Panc1 (cell line): ENCODE data around the gene ITGB8. TPM values are rescaled to one million over a fixed set of nuclear protein-coding genes. Genes with fewer than 3 reads are reported as not detected.

Experiments
- ATAC-seq: fragments of 200-7000 bp; cut with Tn5 transposase; 2 replicates; pipeline ENCODE4 v1.9.1; 2020; ENCODE audit warnings: mild to moderate bottlenecking, moderate library complexity
- Bru-seq: library from RNA; stranded (reverse); fragments of 400-500 nt; gene quantifications from one replicate; lab custom pipeline; 2021; lab: Mats Ljungman, UMichigan
- BruChase-seq, 2 experiments: library from RNA; stranded (reverse); fragments of 400-500 nt; gene quantifications; one replicate each; lab custom pipeline; 2021; lab: Mats Ljungman, UMichigan
- BruUV-seq: library from RNA; stranded (reverse); fragments of 400-500 nt; replicated peaks from 2 replicates; lab custom pipeline; 2021; lab: Mats Ljungman, UMichigan
- CTCF ChIA-PET: fragments of 300-600 bp; sonication (Branson Sonifier 250); formaldehyde crosslinking; loops from one replicate; lab custom pipeline; 2022; ENCODE audit warnings: antibody characterized with exemption; lab: Charles Lee
- POLR2A ChIA-PET: fragments of 300-600 bp; sonication (Branson Sonifier 250); formaldehyde crosslinking; loops from one replicate; lab custom pipeline; 2022; ENCODE audit warnings: antibody characterized with exemption; lab: Charles Lee
- DNase-seq: peaks from one replicate; pipeline ENCODE4 v3.0.0-alpha.2; 2010; ENCODE audit warnings: low read depth, low spot score
- H3K27ac ChIP-seq: 2 replicates; pipeline ENCODE4 v1.5.1; 2011; ENCODE audit warnings: mild to moderate bottlenecking, low read length, inconsistent platforms
- H3K27me3 ChIP-seq: fragments of 200-500 bp; sonication (Bioruptor generic); 2 replicates; pipeline ENCODE4 v1.6.0; 2014; ENCODE audit warnings: low read length, inconsistent platforms; ENCODE audit not compliant: control insufficient read depth, insufficient read depth
- H3K36me3 ChIP-seq: fragments of 200-500 bp; sonication (Bioruptor generic); 2 replicates; pipeline ENCODE4 v1.5.1; 2014; ENCODE audit warnings: inconsistent platforms, mild to moderate bottlenecking, low read length, moderate library complexity; ENCODE audit not compliant: control insufficient read depth, insufficient read depth
- H3K4me1 ChIP-seq: 2 replicates; pipeline ENCODE4 v1.5.1; 2011; ENCODE audit warnings: inconsistent platforms, mild to moderate bottlenecking, low read length, moderate library complexity; ENCODE audit not compliant: control insufficient read depth, insufficient read depth
- H3K4me3 ChIP-seq, 2 experiments: 2 replicates each; pipeline ENCODE4 v1.5.1; 2011 to 2012; ENCODE audit warnings: low read depth in 2 of 2, low read length in 2 of 2, mild to moderate bottlenecking in 2 of 2, inconsistent platforms in 1 of 2, moderate library complexity in 1 of 2
- H3K9me3 ChIP-seq: fragments of 200-500 bp; sonication (Bioruptor generic); 2 replicates; pipeline ENCODE4 v1.5.1; 2014; ENCODE audit warnings: low read depth, mild to moderate bottlenecking, inconsistent platforms, low read length, moderate library complexity; ENCODE audit not compliant: control insufficient read depth, insufficient read depth
- POLR2AphosphoS5 ChIP-seq: IDR thresholded peaks from 2 replicates; pipeline ENCODE4 v1.6.1; 2012; ENCODE audit warnings: mild to moderate bottlenecking, low read depth, low read length, moderate library complexity
- REST ChIP-seq, 2 experiments: IDR thresholded peaks; 2 replicates each; pipeline ENCODE4 v1.6.1; 2011 to 2012; ENCODE audit warnings: low read depth in 2 of 2, control low read depth in 1 of 2, low read length in 1 of 2, mild to moderate bottlenecking in 1 of 2, moderate library complexity in 1 of 2; ENCODE audit not compliant: insufficient read depth in 1 of 2
- SIN3A ChIP-seq: IDR thresholded peaks from 2 replicates; pipeline ENCODE4 v1.6.1; 2012; ENCODE audit warnings: low read depth, mild to moderate bottlenecking, low read length, moderate library complexity, borderline replicate concordance; ENCODE audit not compliant: insufficient read depth
- TCF7L2 ChIP-seq: IDR thresholded peaks from 2 replicates; pipeline ENCODE4 v1.6.1; 2011; ENCODE audit warnings: mild to moderate bottlenecking, low read depth, low read length, inconsistent platforms
- in situ Hi-C: cut with HindIII; loops from 2 replicates; pipeline ENCODE4 v1.10.0; 2016; ENCODE audit warnings: low sequenced_read_pairs, low pct_unique_long_range_greater_than_20kb
- intact Hi-C: fragments of 100-400 bp; cut with micrococcal nuclease; formaldehyde crosslinking; loops from one replicate; pipeline ENCODE4 v1.10.0; 2022; ENCODE audit not compliant: unreplicated experiment
- long read RNA-seq: library from polyadenylated mRNA; unstranded; transcript quantifications from one replicate; pipeline ENCODE4 v2.0.0, GENCODE V29; 2021; ENCODE audit not compliant: unreplicated experiment
- polyA plus RNA-seq: library from polyadenylated mRNA; unstranded; fragments of >200 nt; gene quantifications from one replicate; pipeline ENCODE4 v1.2.1, GENCODE V29; 2012; ENCODE audit warnings: missing spikeins; ENCODE audit not compliant: insufficient read length
- total RNA-seq: library from RNA; stranded (reverse); gene quantifications from one replicate; pipeline ENCODE4 v1.2.1, GENCODE V29; 2021; ENCODE audit not compliant: unreplicated experiment
- TF ChIP-seq, protein P1 (sequence below): fragments of 450-650 bp; IDR thresholded peaks from 2 replicates; pipeline ENCODE4 v1.5.1; 2017; ENCODE audit warnings: mild to moderate bottlenecking

Gene ITGB8
- 4.9 TPM for total RNA-seq
- polyA plus RNA-seq: 0.63 TPM
- Bru-seq, nascent RNA: percentile 46 among the genes with signal in this experiment
- percentile 51 among the genes with signal in this experiment for BruChase-seq, experiment 1, labeled RNA remaining after a 2-hour chase
- BruChase-seq, experiment 2, labeled RNA remaining after a 6-hour chase: percentile 60 among the genes with signal in this experiment
- long read RNA-seq, partial matches to known transcripts: 1 of 2 reads
- long read RNA-seq, other reads (novel, unspliced or antisense): 1 of 2 reads

DNA sequence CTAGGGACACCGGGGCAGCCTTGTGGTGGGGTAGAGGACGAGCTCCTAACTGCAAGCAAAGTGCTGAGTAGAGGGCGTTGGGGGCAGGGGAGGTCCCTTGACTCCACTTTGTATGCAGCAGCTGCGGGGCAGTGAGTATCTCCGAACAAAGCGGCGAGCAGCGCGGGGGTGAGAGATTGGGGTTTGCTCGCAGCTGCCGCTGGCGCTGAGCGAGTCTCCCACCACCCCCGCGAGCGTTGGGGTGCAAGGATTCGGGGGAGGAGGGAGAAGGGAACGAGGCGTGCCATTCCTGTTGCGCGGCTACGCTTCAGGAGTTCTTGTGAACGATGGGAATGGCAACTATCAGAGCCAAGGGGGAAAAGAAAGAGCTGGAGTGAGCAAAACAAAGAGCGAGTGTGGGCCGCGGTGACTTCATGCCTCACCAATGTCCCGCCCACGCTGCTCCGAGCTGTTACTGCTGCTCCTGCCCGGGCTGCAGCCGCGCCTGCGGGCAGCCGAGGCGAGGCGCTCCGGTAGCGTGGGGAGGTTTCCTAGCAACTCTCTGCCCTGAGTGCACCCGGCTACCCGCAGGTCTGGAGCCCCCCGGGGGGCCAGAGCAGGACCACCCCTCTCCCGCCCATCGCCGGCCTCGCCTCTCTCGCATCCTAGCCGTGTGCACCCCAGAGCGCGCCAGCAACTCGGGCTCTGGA is at the start of gene ITGB8:
ITGB8 (plus strand) TSS at position 662 of the 689 bp plus-strand sequence. CDS start 907 bp downstream, outside the sequence.
- CTCF ChIA-PET: interaction anchor here (0.5 to 1.4 kb wide), 3 partner anchors 19 to 621 kb away, joined by 3 to 4 read pairs (median 3); no protein-coding TSS in a partner anchor
- Histone ChIP-seq H3K27ac (peak within 1 kb of the TSS; percentile 45; the same call in 1 of the 2 replicates), H3K27me3 (peaks cover 19% of the 10 kb centered on the region), H3K4me3 (peak within 1 kb of the TSS; percentile 64 to 76), H3K36me3 (no peaks in the 10 kb centered on the region; the same call in 1 of the 2 replicates), H3K4me1 (peaks cover 8% of the 10 kb centered on the region; the same call in 1 of the 2 replicates), H3K9me3 (no peaks in the 10 kb centered on the region)
- BruUV-seq: no TSS peak
- TF ChIP-seq SIN3A (peak; percentile 45; the same call in 1 of the 2 replicates), TCF7L2 (peak; percentile 10; the same call in 1 of the 2 replicates), REST (IDR thresholded peaks at IDR 0.05; ENCODE audit: insufficient read depth in 1 of 2, low read depth in 2 of 2, low read length in 1 of 2) (no peak)
- in situ Hi-C loops: no loop called here
- ATAC-seq: peak; percentile 88
- intact Hi-C loops: no loop called here
- POLR2A ChIA-PET: no interaction called here
- DNase-seq: no peak

GRCh38 chr7:20282959-20283358 is 47.7 kb upstream of the ITGB8 start:
- in situ Hi-C loops (no loop called here), intact Hi-C loops (no loop called here)
- ChIA-PET POLR2A (no interaction called here), CTCF (no interaction called here)
- H3K4me1 ChIP-seq: no peaks in the 10 kb centered on the region
- no peaks in the 10 kb centered on the region for H3K27me3 ChIP-seq
- TF ChIP-seq POLR2AphosphoS5 (no peak), TCF7L2 (no peak), SIN3A (no peak), REST (IDR thresholded peaks at IDR 0.05; ENCODE audit: insufficient read depth in 1 of 2, low read depth in 2 of 2, low read length in 1 of 2) (no peak)
- TF ChIP-seq, protein P1, sequence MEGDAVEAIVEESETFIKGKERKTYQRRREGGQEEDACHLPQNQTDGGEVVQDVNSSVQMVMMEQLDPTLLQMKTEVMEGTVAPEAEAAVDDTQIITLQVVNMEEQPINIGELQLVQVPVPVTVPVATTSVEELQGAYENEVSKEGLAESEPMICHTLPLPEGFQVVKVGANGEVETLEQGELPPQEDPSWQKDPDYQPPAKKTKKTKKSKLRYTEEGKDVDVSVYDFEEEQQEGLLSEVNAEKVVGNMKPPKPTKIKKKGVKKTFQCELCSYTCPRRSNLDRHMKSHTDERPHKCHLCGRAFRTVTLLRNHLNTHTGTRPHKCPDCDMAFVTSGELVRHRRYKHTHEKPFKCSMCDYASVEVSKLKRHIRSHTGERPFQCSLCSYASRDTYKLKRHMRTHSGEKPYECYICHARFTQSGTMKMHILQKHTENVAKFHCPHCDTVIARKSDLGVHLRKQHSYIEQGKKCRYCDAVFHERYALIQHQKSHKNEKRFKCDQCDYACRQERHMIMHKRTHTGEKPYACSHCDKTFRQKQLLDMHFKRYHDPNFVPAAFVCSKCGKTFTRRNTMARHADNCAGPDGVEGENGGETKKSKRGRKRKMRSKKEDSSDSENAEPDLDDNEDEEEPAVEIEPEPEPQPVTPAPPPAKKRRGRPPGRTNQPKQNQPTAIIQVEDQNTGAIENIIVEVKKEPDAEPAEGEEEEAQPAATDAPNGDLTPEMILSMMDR: no peak
- H3K27ac ChIP-seq: no peak overlapping the region
- H3K36me3 ChIP-seq: no peaks in the 10 kb centered on the region
- no peak for DNase-seq
- no peaks in the 10 kb centered on the region for H3K9me3 ChIP-seq
- no peak overlapping the region for H3K4me3 ChIP-seq
- BruUV-seq: no TSS peak
- no peak for ATAC-seq
